Spinal cord (tissue), 10 donors: ENCODE results near the gene PPP1R9A. TPM values are rescaled to one million over a fixed set of nuclear protein-coding genes. Genes with fewer than 3 reads are reported as not detected.

Experiments
- DNase-seq, 6 donors: peaks; one replicate each; pipeline versions ENCODE4 v3.0.0 to v3.0.0-alpha.2; 2013 to 2015; ENCODE audit warnings: low spot score in 6 of 6, low read depth in 4 of 6
- H3K27ac ChIP-seq: one replicate; pipeline ENCODE4 v1.5.1; 2013; ENCODE audit warnings: low read depth, low read length, control low read depth
- H3K27me3 ChIP-seq: one replicate; pipeline ENCODE4 v1.6.1; 2013; ENCODE audit warnings: low read length; ENCODE audit not compliant: control insufficient read depth, insufficient read depth
- H3K36me3 ChIP-seq: one replicate; pipeline ENCODE4 v1.6.1; 2013; ENCODE audit warnings: low read length; ENCODE audit not compliant: control insufficient read depth, insufficient read depth
- H3K4me1 ChIP-seq: one replicate; pipeline ENCODE4 v1.6.1; 2013; ENCODE audit warnings: low read length; ENCODE audit not compliant: control insufficient read depth, insufficient read depth
- H3K4me3 ChIP-seq: one replicate; pipeline ENCODE4 v1.5.1; 2013; ENCODE audit warnings: low read depth, low read length, control low read depth
- H3K9me3 ChIP-seq: one replicate; pipeline ENCODE4 v1.6.1; 2013; ENCODE audit warnings: low read length; ENCODE audit not compliant: control insufficient read depth, insufficient read depth
- WGBS: methylation state at CpG from one replicate; pipeline ENCODE4 v1.1.5; 2013; ENCODE audit warnings: missing lambda C conversion rate; ENCODE audit not compliant: insufficient coverage; 5-methylcytosine and 5-hydroxymethylcytosine counted together
- polyA plus RNA-seq, 2 donors: library from polyadenylated mRNA; unstranded; fragments of 120-200 nt; gene quantifications; one replicate each; pipeline ENCODE4 v1.2.1, GENCODE V29; 2013; ENCODE audit not compliant: insufficient read length in 2 of 2
- total RNA-seq, 2 donors: library from RNA; depleted of rRNA in 1 of 2; stranded (reverse); fragments of 120-200 nt in 1 of 2; fragments of >200 nt in 1 of 2; gene quantifications; one replicate each; pipeline versions ENCODE4 v1.2.3 to v1.2.4, GENCODE V29; 2013 to 2014
- donor health status: healthy.

The PPP1R9A gene
- total and polyA plus RNA-seq, 4 donors: 23.4 to 69.9 (median 38.0) TPM

DNA sequence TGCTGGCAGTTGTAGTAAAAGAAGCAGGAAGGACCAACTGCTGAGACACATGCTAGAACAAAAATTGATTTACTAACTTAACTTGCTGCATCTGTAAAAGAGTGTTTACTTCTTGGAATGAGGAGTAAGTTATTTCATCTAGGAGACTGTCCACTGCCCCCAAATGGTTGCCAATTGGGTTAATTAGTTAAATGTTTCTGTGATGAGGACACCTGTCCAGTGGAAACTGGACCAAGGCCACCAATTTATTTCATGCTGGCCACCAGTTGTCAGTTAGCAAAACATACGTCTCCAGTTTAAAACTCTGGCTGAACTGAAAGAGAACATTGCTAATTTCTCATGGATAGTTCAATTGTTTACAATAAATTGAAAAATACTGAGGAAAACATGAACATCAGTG, 191.7 kb downstream of the PPP1R9A start:
- H3K4me3 ChIP-seq: no peak overlapping the region
- H3K9me3 ChIP-seq: no peaks in the 10 kb centered on the region
- H3K27ac ChIP-seq: no peak overlapping the region
- no peak for DNase-seq
- no CpG with 5 or more reads among the region's 1 CpG for WGBS
- H3K36me3 ChIP-seq: no peaks in the 10 kb centered on the region
- no peaks in the 10 kb centered on the region for H3K27me3 ChIP-seq
- no peaks in the 10 kb centered on the region for H3K4me1 ChIP-seq

DNA sequence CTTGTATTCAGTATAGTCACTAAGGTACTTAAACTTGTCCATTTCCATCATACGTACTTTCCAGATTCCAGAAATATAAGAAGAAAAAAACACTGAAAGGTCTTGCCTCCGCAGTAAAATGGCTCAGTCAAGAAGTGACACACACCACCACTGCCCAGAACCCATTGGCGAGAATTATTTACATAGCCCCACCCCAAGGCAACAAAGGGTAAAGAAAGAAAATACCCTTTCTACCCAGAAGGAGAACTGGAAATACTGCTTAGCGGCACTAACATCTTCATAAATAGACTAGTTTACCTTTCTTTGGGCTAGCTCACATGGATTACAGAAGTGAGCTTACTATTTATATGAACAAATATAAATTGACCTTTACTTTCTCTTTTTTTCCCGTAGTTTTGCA, 194.0 kb downstream of the PPP1R9A start:
- Histone ChIP-seq H3K27me3 (no peaks in the 10 kb centered on the region), H3K4me3 (no peak overlapping the region), H3K9me3 (no peaks in the 10 kb centered on the region), H3K27ac (no peak overlapping the region), H3K4me1 (no peaks in the 10 kb centered on the region), H3K36me3 (no peaks in the 10 kb centered on the region)
- no peak for DNase-seq
- WGBS: 100% methylated on average over 1 of the region's 5 CpGs

DNA sequence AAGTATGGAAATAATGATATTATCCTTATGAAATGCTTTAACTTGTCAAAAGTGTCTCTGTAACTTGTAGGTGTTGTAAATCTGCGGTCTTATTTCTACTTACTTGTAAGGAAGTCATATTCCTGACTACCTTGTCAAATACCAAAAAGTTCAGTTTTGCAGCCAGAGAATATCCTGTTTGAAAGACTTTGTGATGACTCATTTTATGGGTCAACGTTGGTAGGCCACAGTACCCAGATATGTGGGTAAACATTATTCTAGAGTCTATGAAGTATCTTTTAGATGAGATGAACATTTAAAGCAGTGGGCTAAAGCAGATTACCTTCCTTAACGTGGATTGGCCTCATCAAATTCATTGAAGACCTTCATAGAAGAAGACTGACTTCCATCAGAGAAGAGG, 195.3 kb downstream of the PPP1R9A start:
- no peak overlapping the region for H3K4me3 ChIP-seq
- no peaks in the 10 kb centered on the region for H3K27me3 ChIP-seq
- no peaks in the 10 kb centered on the region for H3K36me3 ChIP-seq
- WGBS: 94% methylated on average over 3 of the region's 3 CpGs
- DNase-seq: no peak
- no peaks in the 10 kb centered on the region for H3K9me3 ChIP-seq
- no peak overlapping the region for H3K27ac ChIP-seq
- H3K4me1 ChIP-seq: no peaks in the 10 kb centered on the region

DNA sequence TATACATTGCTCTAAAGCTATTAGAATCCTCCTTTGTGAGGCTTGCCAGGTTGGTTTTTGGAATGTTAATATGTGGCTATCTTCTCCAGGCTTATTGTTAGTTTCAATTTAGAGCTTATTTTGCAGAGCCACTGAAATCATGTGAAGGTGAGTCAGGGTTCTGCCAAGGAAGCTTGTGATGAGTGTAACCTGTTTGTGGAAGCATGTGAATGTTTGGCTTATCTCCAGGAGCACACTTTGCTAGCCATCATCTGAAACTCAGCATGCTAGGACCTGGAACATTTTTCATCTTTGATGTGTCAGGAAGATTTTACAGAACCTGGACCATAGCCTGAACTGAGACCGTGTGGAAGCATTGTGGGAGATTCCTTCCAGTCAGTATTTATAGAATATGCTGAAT, 197.3 kb downstream of the PPP1R9A start:
- no peaks in the 10 kb centered on the region for H3K4me1 ChIP-seq
- H3K9me3 ChIP-seq: no peaks in the 10 kb centered on the region
- WGBS: no CpG with 5 or more reads among the region's 1 CpG
- no peak overlapping the region for H3K4me3 ChIP-seq
- H3K27me3 ChIP-seq: no peaks in the 10 kb centered on the region
- peak in 2 of 6 donors; percentile 27 to 28 for DNase-seq
- H3K36me3 ChIP-seq: no peaks in the 10 kb centered on the region
- no peak overlapping the region for H3K27ac ChIP-seq

DNA sequence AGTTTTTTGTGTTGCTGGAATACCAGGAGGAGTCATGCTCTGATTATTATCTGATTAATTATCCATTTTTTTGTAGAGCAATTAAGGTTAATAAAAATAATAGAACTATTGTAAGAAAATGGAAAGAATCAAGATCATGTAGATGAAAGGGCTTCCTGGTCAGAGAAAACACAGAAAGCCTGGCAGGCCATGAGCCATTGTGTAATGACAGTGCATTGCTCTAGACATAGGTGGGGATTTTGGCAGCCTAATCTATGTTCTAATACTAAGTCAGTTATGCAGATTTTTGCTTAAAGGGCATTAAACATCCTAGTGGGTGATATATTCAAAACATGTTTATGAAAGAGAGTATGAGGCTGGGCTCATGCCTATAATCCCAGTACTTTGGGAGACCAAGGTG, 198.2 kb downstream of the PPP1R9A start:
- no peaks in the 10 kb centered on the region for H3K27me3 ChIP-seq
- H3K27ac ChIP-seq: no peak overlapping the region
- no peaks in the 10 kb centered on the region for H3K4me1 ChIP-seq
- no peaks in the 10 kb centered on the region for H3K9me3 ChIP-seq
- no peaks in the 10 kb centered on the region for H3K36me3 ChIP-seq
- DNase-seq: no peak
- H3K4me3 ChIP-seq: no peak overlapping the region

DNA sequence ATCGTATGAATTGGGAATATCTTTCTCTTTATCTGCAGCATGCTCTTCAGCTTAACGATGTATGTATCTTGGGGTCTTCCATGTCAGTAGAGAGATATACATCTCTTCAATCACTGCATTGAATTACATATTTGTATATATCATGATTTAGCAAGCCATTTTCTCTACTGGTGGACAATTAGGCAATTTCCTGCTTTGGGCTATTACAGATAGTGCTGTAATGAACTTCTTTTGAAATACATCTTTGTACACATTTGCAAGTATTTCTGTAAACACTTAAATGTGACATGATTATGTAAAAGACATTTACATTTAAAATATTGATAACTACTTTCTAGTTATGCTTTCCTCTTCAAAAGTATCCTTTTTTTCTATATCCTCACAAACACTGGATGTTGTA, 199.0 kb downstream of the PPP1R9A start:
- Histone ChIP-seq H3K27ac (no peak overlapping the region), H3K9me3 (no peaks in the 10 kb centered on the region), H3K27me3 (no peaks in the 10 kb centered on the region), H3K4me3 (no peak overlapping the region), H3K36me3 (no peaks in the 10 kb centered on the region), H3K4me1 (no peaks in the 10 kb centered on the region)
- no peak for DNase-seq
- WGBS: no CpG with 5 or more reads among the region's 2 CpGs

DNA sequence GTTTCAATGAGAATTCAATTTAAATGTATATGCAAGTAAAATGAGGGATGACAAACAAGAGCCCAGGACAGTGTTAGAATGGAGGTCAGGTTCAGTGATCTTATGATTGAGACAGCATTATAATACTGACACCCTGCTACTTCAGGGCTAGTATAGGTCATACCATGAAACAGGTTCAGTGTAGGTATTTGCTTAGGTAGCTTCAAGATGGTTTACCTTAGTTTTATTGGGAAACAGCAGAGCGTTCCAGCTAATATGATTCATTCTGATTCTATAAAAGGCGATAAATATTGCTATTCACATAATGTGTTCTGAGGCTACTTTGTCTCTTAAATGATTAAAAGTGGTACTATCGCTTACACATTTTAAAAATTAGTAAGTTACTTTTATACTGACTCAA, 203.3 kb downstream of the PPP1R9A start:
- no peaks in the 10 kb centered on the region for H3K36me3 ChIP-seq
- no peaks in the 10 kb centered on the region for H3K4me1 ChIP-seq
- no CpG with 5 or more reads among the region's 3 CpGs for WGBS

DNA sequence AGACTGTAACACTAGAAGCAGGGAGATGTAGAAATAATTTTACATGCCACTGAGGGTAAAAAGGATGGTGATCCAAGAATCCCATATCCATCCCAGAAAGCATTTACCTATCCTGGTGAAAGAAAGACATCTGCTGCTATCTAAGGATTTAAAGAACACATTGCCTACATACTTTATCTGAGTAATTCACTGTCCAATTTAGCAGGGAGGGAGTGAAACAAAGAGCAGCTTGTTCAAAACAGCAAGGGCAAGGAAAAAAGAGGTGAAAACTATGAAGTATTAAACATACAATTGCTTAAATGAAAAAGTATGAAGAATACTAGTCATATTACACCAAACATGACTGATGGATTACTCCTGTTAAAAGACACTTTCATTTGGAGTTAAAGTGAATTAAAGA, 206.2 kb downstream of the PPP1R9A start:
- H3K4me1 ChIP-seq: no peaks in the 10 kb centered on the region
- H3K9me3 ChIP-seq: no peaks in the 10 kb centered on the region
- H3K36me3 ChIP-seq: no peaks in the 10 kb centered on the region
- H3K27ac ChIP-seq: no peak overlapping the region
- DNase-seq: no peak
- H3K27me3 ChIP-seq: no peaks in the 10 kb centered on the region
- no peak overlapping the region for H3K4me3 ChIP-seq

More for the DNA sequence above, 203.3 kb downstream of the PPP1R9A start:
- Histone ChIP-seq H3K27me3 (no peaks in the 10 kb centered on the region), H3K4me3 (no peak overlapping the region), H3K9me3 (no peaks in the 10 kb centered on the region), H3K27ac (no peak overlapping the region)
- no peak for DNase-seq

DNA sequence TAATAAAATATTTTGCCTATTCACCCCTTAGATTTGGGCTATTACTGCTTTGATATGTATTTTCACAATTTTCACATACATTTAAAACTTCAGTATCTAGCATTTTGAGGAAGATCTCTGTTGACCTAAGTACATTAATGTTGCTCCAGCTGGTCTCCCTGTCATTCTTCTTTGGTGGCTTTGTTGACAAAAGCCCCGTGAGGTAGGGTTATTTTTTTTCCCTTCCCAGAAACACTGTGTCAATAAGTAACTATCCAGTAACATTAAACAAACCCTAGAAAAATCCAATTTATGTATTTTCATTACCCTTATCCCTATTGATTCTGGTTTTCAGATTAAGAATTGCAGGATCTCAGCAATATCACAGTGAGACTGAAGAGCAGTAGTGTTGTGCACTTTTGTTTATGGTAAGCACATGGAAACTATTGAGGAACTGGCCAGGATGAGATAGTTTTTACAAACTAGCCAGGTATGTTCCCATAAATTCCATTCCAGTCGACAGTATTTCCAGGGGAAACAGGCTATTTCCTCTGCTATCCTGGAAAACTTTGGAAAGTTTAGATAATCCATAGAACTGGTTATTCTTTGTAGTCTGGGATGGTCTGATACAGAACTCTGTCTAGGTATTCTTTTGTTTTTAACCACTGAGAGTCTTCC, 218.8 kb downstream of the PPP1R9A start:
- H3K4me1 ChIP-seq: no peaks in the 10 kb centered on the region
- no peaks in the 10 kb centered on the region for H3K9me3 ChIP-seq
- H3K27ac ChIP-seq: no peak overlapping the region
- no peaks in the 10 kb centered on the region for H3K27me3 ChIP-seq
- peak in 1 of 6 donors; percentile 34 for DNase-seq
- H3K36me3 ChIP-seq: no peaks in the 10 kb centered on the region
- no CpG with 5 or more reads among the region's 2 CpGs for WGBS
- H3K4me3 ChIP-seq: no peak overlapping the region

DNA sequence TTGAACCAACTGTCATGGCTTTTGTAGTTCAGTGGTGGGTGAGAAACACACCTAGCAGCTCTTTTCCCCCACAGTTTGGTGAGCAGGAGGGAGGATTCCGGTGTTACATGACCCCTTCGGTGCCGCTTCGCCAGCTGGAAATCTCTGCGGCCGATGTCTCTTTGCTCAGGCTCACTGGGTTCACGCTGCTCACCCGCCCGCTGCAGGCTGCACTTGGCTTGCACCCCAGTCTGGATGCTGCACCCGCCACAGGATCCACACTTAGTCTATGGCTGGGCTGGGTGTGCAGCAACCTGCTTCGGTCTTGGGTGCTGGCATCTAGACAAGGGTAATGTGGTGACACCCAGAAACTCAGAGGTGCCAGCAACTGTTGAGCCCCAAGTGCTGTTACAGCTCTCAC, 225.1 kb downstream of the PPP1R9A start:
- no peak for DNase-seq
- H3K27me3 ChIP-seq: no peaks in the 10 kb centered on the region
- H3K4me3 ChIP-seq: no peak overlapping the region
- peaks cover 1% of the 10 kb centered on the region for H3K9me3 ChIP-seq
- 94% methylated on average over 10 of the region's 11 CpGs for WGBS
- no peaks in the 10 kb centered on the region for H3K4me1 ChIP-seq
- H3K27ac ChIP-seq: no peak overlapping the region
- H3K36me3 ChIP-seq: peaks cover 4% of the 10 kb centered on the region
